HL-60 (cell line): ENCODE results near the gene CD82.

Experiments used
- DNase-seq, 2 experiments: peaks; one replicate each; pipeline ENCODE4 v3.0.0-alpha.2; 2010 to 2020; ENCODE audit warnings: low read depth in 1 of 2, low spot score in 1 of 2
- H3K27ac ChIP-seq: fragments of 250-450 bp; sonication (Bioruptor Pico); replicated peaks from 2 replicates; pipeline ENCODE4 v1.5.1; 2020; ENCODE audit warnings: mild to moderate bottlenecking, moderate library complexity
- H3K27me3 ChIP-seq: fragments of 250-450 bp; sonication (Bioruptor Pico); 2 replicates; pipeline ENCODE4 v1.5.1; 2021; ENCODE audit warnings: mild to moderate bottlenecking, moderate library complexity; ENCODE audit not compliant: insufficient read depth, poor library complexity, severe bottlenecking
- H3K4me3 ChIP-seq: replicated peaks from 2 replicates; pipeline ENCODE4 v1.5.1; 2011; ENCODE audit warnings: mild to moderate bottlenecking, control low read depth, low read length; ENCODE audit not compliant: insufficient read depth
- GABPA ChIP-seq: IDR thresholded peaks from 2 replicates; pipeline ENCODE4 v1.6.1; 2012; ENCODE audit warnings: low read depth
- POLR2AphosphoS5 ChIP-seq: IDR thresholded peaks from 2 replicates; pipeline ENCODE4 v1.6.1; 2012; ENCODE audit warnings: low read depth
- REST ChIP-seq: IDR thresholded peaks from 2 replicates; pipeline ENCODE4 v1.6.1; 2012; ENCODE audit warnings: low read depth; ENCODE audit not compliant: insufficient replicate concordance
- SPI1 ChIP-seq: IDR thresholded peaks from 2 replicates; pipeline ENCODE4 v1.6.1; 2012; ENCODE audit warnings: low read depth, mild to moderate bottlenecking, borderline replicate concordance
- TF ChIP-seq, protein P1 (sequence below): IDR thresholded peaks from one replicate; pipeline ENCODE4 v1.5.1; 2011; ENCODE audit warnings: low read length, control low read depth, inconsistent platforms; ENCODE audit not compliant: insufficient read depth

The CD82 gene

DNA sequence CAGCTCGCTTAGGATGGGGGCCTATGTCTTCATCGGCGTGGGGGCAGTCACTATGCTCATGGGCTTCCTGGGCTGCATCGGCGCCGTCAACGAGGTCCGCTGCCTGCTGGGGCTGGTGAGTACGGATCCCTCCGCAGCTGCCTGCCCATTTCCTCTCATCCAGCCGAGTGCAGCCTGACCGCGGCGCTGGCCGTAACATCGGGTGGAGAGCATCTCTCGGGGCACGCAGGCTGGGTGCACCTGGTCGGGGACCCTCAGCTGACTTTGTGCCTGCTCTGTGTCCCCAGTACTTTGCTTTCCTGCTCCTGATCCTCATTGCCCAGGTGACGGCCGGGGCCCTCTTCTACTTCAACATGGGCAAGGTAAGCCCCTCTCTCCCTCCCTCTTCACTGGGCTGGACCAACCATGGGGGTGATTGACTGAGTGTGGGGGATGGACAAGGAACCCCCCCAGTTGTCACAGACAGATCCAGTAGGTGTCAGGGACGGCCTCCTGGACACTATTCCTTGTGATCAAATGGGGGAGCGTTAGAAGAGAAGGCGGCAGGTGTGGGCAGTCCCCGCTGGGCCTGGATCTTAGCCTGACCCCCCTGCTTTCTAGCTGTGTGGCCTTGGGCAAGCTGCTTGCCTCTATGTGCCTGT is 39.7 kb downstream of the CD82 start:
- H3K4me3 ChIP-seq, result no peak overlapping the region
- no peak for DNase-seq
- no peak for TF ChIP-seq GABPA
- no peak for TF ChIP-seq POLR2AphosphoS5
- no peak for TF ChIP-seq REST
- TF ChIP-seq SPI1, result no peak
- TF ChIP-seq, protein P1, sequence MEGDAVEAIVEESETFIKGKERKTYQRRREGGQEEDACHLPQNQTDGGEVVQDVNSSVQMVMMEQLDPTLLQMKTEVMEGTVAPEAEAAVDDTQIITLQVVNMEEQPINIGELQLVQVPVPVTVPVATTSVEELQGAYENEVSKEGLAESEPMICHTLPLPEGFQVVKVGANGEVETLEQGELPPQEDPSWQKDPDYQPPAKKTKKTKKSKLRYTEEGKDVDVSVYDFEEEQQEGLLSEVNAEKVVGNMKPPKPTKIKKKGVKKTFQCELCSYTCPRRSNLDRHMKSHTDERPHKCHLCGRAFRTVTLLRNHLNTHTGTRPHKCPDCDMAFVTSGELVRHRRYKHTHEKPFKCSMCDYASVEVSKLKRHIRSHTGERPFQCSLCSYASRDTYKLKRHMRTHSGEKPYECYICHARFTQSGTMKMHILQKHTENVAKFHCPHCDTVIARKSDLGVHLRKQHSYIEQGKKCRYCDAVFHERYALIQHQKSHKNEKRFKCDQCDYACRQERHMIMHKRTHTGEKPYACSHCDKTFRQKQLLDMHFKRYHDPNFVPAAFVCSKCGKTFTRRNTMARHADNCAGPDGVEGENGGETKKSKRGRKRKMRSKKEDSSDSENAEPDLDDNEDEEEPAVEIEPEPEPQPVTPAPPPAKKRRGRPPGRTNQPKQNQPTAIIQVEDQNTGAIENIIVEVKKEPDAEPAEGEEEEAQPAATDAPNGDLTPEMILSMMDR, result no peak
- H3K27ac ChIP-seq, result no peak overlapping the region
- H3K27me3 ChIP-seq, result no peaks in the 10 kb centered on the region

DNA sequence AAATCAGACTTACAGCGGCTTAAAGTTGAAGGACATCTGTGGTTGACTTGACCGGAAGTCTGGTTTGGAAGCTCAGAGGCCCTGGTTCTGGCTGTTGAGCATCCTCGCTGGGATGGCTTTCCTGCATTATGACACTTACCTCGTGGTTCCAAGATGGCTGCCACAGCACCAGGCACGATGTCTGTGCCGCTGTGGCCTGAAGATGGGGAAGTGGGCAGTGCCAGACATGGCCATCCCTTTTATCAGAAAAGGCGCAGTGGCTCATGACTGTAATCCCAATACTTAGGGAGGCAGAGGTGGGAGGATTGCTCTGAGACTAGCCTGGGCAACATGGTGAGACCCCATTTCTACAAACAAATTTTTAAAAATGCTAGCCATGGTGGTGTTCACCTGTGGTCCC is 40.5 kb downstream of the CD82 start:
- no peak for DNase-seq
- Histone ChIP-seq H3K27ac (no peak overlapping the region), H3K27me3 (no peaks in the 10 kb centered on the region), H3K4me3 (no peak overlapping the region)
- TF ChIP-seq, protein P1, result no peak
- TF ChIP-seq SPI1, result 0 out of 2 replicates have a peak, but pooled peaks have one; percentile 7

DNA sequence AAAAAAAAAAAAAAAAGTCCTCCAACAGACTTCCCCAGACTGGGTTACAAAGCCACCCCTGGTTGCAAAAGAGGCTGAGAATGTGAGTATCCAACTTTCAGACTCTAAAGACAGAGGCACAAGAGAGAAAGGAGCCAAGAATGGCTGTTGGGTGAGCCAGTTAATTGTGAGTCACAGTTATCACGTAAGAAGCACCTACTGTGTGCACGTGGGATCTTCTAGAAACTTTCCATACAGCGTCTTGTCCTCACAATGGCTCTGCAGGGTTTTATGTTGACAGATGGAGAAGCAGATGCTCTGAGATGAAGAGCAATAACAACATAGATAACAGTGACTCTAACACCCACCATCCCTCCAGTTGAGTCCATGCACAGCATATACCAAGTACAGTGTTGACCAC is 41.0 kb downstream of the CD82 start:
- H3K27ac ChIP-seq, result no peak overlapping the region
- TF ChIP-seq SPI1, result no peak
- TF ChIP-seq, protein P1, result no peak
- TF ChIP-seq POLR2AphosphoS5, result no peak
- TF ChIP-seq REST, result no peak
- TF ChIP-seq GABPA, result no peak

More for the DNA sequence above, 41.0 kb downstream of the CD82 start:
- no peak for DNase-seq
- Histone ChIP-seq H3K4me3 (no peak overlapping the region), H3K27me3 (no peaks in the 10 kb centered on the region)
